Activated T-helper 17 cell treated with anti-CD3 and anti-CD28 coated beads, Interleukin-2, amount 50 U/mL, for 72 hours (primary cell): ENCODE results near the gene UQCRQ. TPM values are rescaled to one million over a fixed set of nuclear protein-coding genes. Genes with fewer than 3 reads are reported as not detected.

ENCODE experiments used
- ATAC-seq: fragments of 150-1000 bp; cut with Tn5 transposase; replicated peaks from 2 replicates; pipeline ENCODE4 v1.10.0; 2021; ENCODE audit warnings: mild to moderate bottlenecking, moderate library complexity
- H3K27ac Mint-ChIP-seq: one replicate; pipeline ENCODE4 v1.8.0; 2022; ENCODE audit warnings: mixed read lengths
- H3K27me3 Mint-ChIP-seq: one replicate; pipeline ENCODE4 v1.8.0; 2022; ENCODE audit warnings: mixed read lengths
- H3K36me3 Mint-ChIP-seq: one replicate; pipeline ENCODE4 v1.8.0; 2022; ENCODE audit warnings: low read depth, mild to moderate bottlenecking, mixed read lengths
- H3K4me1 Mint-ChIP-seq: one replicate; pipeline ENCODE4 v1.8.0; 2022; ENCODE audit warnings: mixed read lengths
- H3K4me3 Mint-ChIP-seq: one replicate; pipeline ENCODE4 v1.8.0; 2022; ENCODE audit warnings: mild to moderate bottlenecking, mixed read lengths
- H3K9me3 Mint-ChIP-seq: one replicate; pipeline ENCODE4 v1.8.0; 2022; ENCODE audit warnings: mixed read lengths
- total RNA-seq, 2 donors: library from RNA; stranded (reverse); gene quantifications; one replicate each; pipeline ENCODE4 v1.2.3, GENCODE V29; 2022

The UQCRQ gene
- 100 to 1,000 TPM; 219 to 408 TPM for total RNA-seq

- Mint-ChIP-seq H3K9me3 (no peaks in the 10 kb centered on the region), H3K36me3 (peaks cover 50% of the 10 kb centered on the region), H3K27me3 (no peaks in the 10 kb centered on the region), H3K4me1 (peaks cover 11% of the 10 kb centered on the region), H3K4me3 (peak within 1 kb of the TSS; percentile 100), H3K27ac (peak within 1 kb of the TSS; percentile 100)
- peak; percentile 99 for ATAC-seq
Observed at GRCh38 chr5:132866342-132867045, at the start of gene UQCRQ, which contains the start of gene GDF9. Gene UQCRQ, plus strand, starts transcription at chr5:132866642. Its CDS starts 240 bp downstream, at chr5:132866882. Gene GDF9, minus strand, starts transcription at chr5:132866469. Its CDS starts 1,936 bp downstream, at chr5:132864533.

- H3K27ac Mint-ChIP-seq: no peak overlapping the region
- H3K36me3 Mint-ChIP-seq: no peaks in the 10 kb centered on the region
- H3K4me3 Mint-ChIP-seq: no peak overlapping the region
- no peaks in the 10 kb centered on the region for H3K9me3 Mint-ChIP-seq
- ATAC-seq: no peak
- H3K27me3 Mint-ChIP-seq: peaks cover 21% of the 10 kb centered on the region
- peaks cover 10% of the 10 kb centered on the region for H3K4me1 Mint-ChIP-seq
Observed at GRCh38 chr5:132817011-132817410, 49.4 kb upstream of the UQCRQ start.

DNA sequence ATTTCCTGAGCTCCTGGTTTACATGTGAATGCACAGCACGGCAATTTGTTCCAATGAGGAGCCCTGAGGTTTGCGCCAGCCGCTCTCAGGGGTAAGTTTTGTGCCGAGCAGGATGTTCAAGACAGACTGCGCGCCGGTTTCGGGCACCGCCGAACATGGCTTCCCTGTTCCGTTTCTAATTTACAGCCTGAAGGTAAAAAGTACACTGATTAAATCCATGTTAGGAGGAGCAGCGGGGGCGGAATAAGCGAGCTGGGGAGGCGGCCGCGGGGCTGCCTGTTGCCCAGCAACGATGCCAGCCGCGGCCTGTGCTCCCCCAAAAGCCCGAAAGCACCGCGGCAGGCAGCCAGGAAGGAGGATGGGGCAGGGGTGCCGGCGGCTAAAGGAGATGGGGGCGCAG, 47.0 kb upstream of the UQCRQ start:
- H3K27me3 Mint-ChIP-seq: peaks cover 11% of the 10 kb centered on the region
- no peaks in the 10 kb centered on the region for H3K9me3 Mint-ChIP-seq
- H3K27ac Mint-ChIP-seq: no peak overlapping the region
- H3K4me3 Mint-ChIP-seq: peak overlapping the region; percentile 19
- no peak for ATAC-seq
- H3K36me3 Mint-ChIP-seq: no peaks in the 10 kb centered on the region
- H3K4me1 Mint-ChIP-seq: peaks cover 10% of the 10 kb centered on the region

- Mint-ChIP-seq H3K27me3 (peaks cover 14% of the 10 kb centered on the region), H3K27ac (no peak overlapping the region), H3K9me3 (no peaks in the 10 kb centered on the region), H3K4me1 (peaks cover 10% of the 10 kb centered on the region), H3K36me3 (no peaks in the 10 kb centered on the region), H3K4me3 (no peak overlapping the region)
- peak; percentile 96 for ATAC-seq
Observed at GRCh38 chr5:132820162-132820754, 46.2 kb upstream of the UQCRQ start.

DNA sequence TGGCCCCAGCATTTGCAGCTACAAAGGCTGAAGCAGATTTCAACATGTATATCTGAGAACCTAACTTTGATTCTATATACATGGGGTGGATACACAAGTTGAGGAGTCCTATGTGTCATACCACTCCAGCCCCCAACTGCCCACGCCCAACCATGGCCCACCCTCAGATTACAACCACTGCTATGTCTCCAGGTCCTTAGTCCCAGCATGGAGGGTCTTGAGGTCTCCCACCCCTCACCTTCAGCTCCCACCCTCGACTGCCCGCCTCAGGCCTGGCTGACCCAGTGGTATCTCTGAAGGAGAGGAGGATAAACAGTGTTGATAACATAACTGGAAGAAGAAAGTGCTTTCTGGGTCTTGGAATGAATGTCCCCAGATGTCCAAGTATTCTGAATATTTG, 45.1 kb upstream of the UQCRQ start:
- peaks cover 15% of the 10 kb centered on the region for H3K27me3 Mint-ChIP-seq

DNA sequence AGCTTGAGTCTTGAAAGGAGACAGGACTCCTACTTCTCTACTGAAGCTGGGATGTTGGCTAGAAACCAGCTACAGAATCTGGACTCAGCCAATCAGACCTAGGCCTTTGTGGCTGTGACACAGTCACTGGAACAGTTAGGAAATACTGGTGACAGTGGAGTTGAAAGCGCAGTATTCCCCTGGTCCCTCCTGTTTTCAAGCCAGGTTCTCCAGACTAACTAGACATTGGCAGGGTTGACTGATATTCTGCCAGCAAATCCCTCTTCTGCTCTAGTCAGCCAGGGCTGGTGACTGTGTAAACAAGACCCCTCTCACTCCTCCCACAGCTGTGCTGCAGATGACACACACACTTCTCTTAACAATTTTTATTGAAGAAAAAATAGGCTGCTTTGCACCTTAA, 44.7 kb upstream of the UQCRQ start:
- Mint-ChIP-seq H3K9me3 (no peaks in the 10 kb centered on the region), H3K27me3 (peaks cover 20% of the 10 kb centered on the region)

More for the DNA sequence above, 45.1 kb upstream of the UQCRQ start:
- no peak overlapping the region for H3K4me3 Mint-ChIP-seq
- no peaks in the 10 kb centered on the region for H3K9me3 Mint-ChIP-seq
- no peak overlapping the region for H3K27ac Mint-ChIP-seq
- no peaks in the 10 kb centered on the region for H3K36me3 Mint-ChIP-seq
- ATAC-seq: no peak
- H3K4me1 Mint-ChIP-seq: peaks cover 10% of the 10 kb centered on the region

GRCh38 chr5:132822650-132823480, 43.6 kb upstream of the UQCRQ start:
- no peaks in the 10 kb centered on the region for H3K36me3 Mint-ChIP-seq
- ATAC-seq: no peak
- H3K27me3 Mint-ChIP-seq: peaks cover 31% of the 10 kb centered on the region
- H3K4me3 Mint-ChIP-seq: no peak overlapping the region
- H3K27ac Mint-ChIP-seq: no peak overlapping the region
- no peaks in the 10 kb centered on the region for H3K9me3 Mint-ChIP-seq
- peaks cover 10% of the 10 kb centered on the region for H3K4me1 Mint-ChIP-seq

More for the DNA sequence above, 44.7 kb upstream of the UQCRQ start:
- H3K36me3 Mint-ChIP-seq: no peaks in the 10 kb centered on the region
- H3K27ac Mint-ChIP-seq: no peak overlapping the region
- H3K4me1 Mint-ChIP-seq: peaks cover 10% of the 10 kb centered on the region
- ATAC-seq: no peak
- no peak overlapping the region for H3K4me3 Mint-ChIP-seq

DNA sequence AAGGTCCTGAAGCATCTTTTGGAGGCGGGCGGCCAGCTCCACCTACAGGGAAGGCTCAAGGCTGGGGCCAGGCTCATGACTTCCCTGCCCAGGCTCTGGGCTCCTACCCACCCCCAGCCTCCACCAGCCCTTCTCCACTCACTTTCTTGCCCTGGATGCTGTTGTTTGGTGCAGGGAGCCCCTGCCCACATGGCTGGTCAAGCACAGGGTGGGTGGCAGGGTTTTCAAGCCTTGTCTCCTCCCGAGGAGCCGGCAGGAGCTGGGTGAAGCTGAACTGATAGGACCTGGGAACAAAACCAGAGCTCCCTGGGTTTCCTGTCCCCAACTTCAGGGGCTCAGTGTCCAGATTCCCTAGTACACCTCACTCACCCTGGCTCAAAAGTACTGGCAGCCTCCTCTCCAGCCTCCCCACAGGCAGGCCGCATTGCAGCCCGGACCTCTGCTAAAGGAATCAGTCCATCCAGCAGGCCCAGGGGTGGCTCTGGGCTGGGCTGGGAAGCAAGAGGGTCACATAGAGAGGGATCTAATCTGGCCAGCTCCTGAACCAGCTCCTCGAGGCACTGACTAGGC, 42.9 kb upstream of the UQCRQ start:
- Mint-ChIP-seq H3K27ac (no peak overlapping the region), H3K4me1 (peaks cover 10% of the 10 kb centered on the region), H3K4me3 (no peak overlapping the region), H3K9me3 (no peaks in the 10 kb centered on the region), H3K27me3 (peaks cover 31% of the 10 kb centered on the region), H3K36me3 (no peaks in the 10 kb centered on the region)
- ATAC-seq: no peak

DNA sequence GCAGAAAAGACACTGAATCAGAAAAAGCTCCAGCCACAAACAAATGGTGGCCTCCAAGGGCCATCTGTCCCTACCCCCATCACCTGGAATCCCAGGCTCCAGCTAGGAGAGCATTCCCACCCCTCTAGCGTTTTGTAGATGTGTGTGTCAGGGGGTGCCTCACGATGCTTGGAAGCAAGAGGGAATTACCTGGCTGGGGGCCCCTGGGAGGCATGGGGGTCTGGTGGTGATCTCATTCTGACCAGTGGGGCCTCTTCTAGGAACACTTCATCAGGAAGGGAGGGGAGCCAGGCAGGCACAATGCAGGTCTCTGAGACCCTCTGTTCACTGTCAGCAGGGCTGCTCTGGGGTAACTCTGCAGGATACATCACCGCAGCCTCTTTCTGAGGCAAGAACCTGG, 42.0 kb upstream of the UQCRQ start:
- no peak overlapping the region for H3K4me3 Mint-ChIP-seq
- ATAC-seq: no peak
- H3K36me3 Mint-ChIP-seq: no peaks in the 10 kb centered on the region
- peaks cover 29% of the 10 kb centered on the region for H3K27me3 Mint-ChIP-seq
- peaks cover 6% of the 10 kb centered on the region for H3K4me1 Mint-ChIP-seq
- H3K9me3 Mint-ChIP-seq: no peaks in the 10 kb centered on the region
- H3K27ac Mint-ChIP-seq: no peak overlapping the region

DNA sequence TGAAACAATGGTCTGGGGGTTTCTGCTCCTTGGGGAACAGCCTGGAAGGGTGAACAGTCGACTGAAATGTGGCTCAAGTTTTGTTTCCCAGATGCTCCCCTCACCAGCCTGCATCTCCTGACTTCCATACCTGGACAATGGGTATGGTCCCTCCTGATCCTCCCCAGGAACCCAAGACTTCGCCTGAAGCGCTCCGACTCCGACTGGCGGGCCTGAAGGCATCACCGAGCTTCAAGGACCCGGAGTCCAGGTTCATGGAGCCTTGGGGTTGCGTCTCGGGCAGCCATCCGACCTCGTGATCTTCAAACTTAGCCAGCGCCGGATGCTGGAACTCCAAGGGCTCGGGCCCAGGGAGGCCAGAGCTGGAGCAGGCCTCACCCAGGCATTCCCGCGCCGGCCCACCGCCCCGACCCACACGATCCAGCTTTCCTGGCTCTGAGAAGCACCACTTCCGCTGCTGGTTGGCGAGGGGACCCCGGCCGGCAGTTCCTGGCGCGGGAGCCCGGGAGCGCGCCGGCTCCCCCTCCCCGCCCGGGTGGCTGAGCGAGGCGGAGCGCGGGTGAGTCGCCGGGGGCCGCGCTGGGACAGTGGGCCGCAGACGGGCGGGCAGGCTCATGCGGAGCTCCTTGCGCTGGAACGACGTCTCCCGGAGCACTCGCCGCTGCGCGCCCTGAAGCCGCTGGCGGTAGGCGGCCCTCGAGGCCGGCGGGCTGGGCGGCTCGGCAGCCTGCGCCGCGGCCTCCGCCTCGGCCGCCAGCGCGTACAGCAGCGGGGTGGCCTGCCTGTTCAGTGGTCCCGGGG, 41.2 kb upstream of the UQCRQ start:
- H3K4me3 Mint-ChIP-seq: peak overlapping the region; percentile 49

GRCh38 chr5:132825834-132826391, 40.5 kb upstream of the UQCRQ start:
- Mint-ChIP-seq H3K4me1 (no peaks in the 10 kb centered on the region), H3K4me3 (peak overlapping the region; percentile 49), H3K9me3 (no peaks in the 10 kb centered on the region)

More for the DNA sequence above, 41.2 kb upstream of the UQCRQ start:
- Mint-ChIP-seq H3K27me3 (peaks cover 26% of the 10 kb centered on the region), H3K4me1 (peaks cover 2% of the 10 kb centered on the region), H3K36me3 (no peaks in the 10 kb centered on the region), H3K27ac (no peak overlapping the region), H3K9me3 (no peaks in the 10 kb centered on the region)
- peak; percentile 15 for ATAC-seq

DNA sequence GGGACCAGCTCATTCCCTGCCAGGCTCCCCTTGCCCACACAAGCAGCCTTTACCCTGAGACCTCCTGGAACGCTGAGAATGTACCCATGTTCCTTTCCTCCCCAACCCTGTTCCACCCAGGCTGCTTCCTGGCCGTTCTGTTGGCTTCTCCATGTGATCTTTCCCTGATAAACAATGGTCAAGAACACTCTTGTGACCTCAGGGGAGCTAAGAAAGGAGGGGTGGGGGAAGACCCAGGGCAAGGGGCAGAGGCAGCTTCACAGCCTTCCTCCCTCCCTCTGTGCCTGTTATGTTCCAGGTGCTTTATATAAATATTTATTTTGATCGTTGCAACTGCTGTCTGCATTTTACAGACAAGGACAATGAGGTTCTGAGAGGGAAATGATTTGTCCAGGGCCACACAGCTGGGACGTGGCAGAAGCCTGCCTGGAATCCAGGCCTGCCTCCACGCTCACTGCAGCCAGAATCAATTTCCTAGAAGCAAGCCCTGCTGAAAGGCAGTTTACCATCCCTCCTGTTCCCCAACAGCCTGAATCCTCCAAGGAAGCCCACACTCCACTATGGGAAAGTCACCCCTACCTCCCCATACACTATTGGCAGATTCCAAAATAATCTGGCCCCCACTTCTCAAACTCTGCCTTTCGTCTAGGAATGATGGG, 39.9 kb upstream of the UQCRQ start:
- no peaks in the 10 kb centered on the region for H3K9me3 Mint-ChIP-seq
- H3K36me3 Mint-ChIP-seq: no peaks in the 10 kb centered on the region
- peaks cover 30% of the 10 kb centered on the region for H3K27me3 Mint-ChIP-seq
- H3K27ac Mint-ChIP-seq: no peak overlapping the region
- no peaks in the 10 kb centered on the region for H3K4me1 Mint-ChIP-seq
- ATAC-seq: no peak
- H3K4me3 Mint-ChIP-seq: peak overlapping the region; percentile 49

More at GRCh38 chr5:132825834-132826391, 40.5 kb upstream of the UQCRQ start:
- H3K36me3 Mint-ChIP-seq: no peaks in the 10 kb centered on the region
- peaks cover 24% of the 10 kb centered on the region for H3K27me3 Mint-ChIP-seq
- H3K27ac Mint-ChIP-seq: no peak overlapping the region
- peak; percentile 63 for ATAC-seq
